B cell (primary cell): ENCODE results near the gene SLC25A43.

Experiments used
- CTCF ChIP-seq: fragments of 200-600 bp; IDR thresholded peaks from one replicate; pipeline ENCODE4 v1.8.0; 2022; ENCODE audit warnings: antibody characterized with exemption, mild to moderate bottlenecking
- EZH2 ChIP-seq: IDR thresholded peaks from 2 replicates; pipeline ENCODE4 v1.6.1; 2012; ENCODE audit warnings: borderline replicate concordance, low read depth, mild to moderate bottlenecking, moderate library complexity, low read length; ENCODE audit not compliant: insufficient read depth, poor library complexity, severe bottlenecking

DNA sequence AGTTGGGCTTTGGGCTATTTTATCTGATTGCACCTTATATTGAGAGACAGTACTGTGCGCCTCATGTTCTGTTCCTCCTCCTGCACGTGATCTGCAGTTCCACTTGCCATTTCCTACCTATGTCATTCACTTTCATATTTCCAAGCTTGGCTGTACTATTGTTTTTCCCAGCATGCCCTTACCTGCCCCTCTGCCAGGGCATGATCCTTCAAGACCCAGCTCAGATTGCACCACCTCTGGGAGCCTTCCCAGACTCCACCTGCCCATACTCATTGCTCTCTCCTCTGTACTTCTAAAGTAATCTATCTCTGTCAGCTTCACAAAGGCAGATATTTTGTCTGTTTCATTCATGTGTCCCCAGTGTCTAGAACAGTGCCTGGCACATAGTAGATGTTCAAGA, 80.7 kb downstream of the SLC25A43 start:
- TF ChIP-seq CTCF (no peak), EZH2 (no peak)
